Measurements from ENCODE around the gene GPALPP1.

DNA sequence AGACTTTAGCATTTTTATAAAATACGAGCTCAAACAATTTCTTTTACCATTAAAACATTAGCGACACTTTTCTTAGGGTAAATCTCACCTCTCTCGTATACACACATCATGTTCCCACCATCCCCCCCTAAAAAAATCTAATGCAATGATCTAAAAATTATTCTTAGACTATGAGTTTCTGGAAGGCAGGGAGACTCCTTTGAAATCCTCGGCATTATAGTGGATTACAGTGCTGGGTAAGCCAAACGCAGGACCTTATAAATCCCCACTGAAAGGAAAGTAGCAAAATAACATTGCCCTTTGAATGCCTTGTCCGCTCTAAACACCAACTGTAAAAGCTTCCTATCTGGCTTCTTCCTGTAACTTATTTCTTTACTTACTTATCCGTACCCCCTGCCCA, 35.1 kb upstream of the GPALPP1 start:
- TF ChIP-seq, protein P1, sequence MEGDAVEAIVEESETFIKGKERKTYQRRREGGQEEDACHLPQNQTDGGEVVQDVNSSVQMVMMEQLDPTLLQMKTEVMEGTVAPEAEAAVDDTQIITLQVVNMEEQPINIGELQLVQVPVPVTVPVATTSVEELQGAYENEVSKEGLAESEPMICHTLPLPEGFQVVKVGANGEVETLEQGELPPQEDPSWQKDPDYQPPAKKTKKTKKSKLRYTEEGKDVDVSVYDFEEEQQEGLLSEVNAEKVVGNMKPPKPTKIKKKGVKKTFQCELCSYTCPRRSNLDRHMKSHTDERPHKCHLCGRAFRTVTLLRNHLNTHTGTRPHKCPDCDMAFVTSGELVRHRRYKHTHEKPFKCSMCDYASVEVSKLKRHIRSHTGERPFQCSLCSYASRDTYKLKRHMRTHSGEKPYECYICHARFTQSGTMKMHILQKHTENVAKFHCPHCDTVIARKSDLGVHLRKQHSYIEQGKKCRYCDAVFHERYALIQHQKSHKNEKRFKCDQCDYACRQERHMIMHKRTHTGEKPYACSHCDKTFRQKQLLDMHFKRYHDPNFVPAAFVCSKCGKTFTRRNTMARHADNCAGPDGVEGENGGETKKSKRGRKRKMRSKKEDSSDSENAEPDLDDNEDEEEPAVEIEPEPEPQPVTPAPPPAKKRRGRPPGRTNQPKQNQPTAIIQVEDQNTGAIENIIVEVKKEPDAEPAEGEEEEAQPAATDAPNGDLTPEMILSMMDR (IDR thresholded peaks at IDR 0.05), result no peak
- TF ChIP-seq ZFX (IDR thresholded peaks at IDR 0.05; ENCODE audit: borderline replicate concordance), result no peak

Data from 22Rv1 (cell line).